ENCODE data around the gene TGDS.

- TF ChIP-seq, protein P1, sequence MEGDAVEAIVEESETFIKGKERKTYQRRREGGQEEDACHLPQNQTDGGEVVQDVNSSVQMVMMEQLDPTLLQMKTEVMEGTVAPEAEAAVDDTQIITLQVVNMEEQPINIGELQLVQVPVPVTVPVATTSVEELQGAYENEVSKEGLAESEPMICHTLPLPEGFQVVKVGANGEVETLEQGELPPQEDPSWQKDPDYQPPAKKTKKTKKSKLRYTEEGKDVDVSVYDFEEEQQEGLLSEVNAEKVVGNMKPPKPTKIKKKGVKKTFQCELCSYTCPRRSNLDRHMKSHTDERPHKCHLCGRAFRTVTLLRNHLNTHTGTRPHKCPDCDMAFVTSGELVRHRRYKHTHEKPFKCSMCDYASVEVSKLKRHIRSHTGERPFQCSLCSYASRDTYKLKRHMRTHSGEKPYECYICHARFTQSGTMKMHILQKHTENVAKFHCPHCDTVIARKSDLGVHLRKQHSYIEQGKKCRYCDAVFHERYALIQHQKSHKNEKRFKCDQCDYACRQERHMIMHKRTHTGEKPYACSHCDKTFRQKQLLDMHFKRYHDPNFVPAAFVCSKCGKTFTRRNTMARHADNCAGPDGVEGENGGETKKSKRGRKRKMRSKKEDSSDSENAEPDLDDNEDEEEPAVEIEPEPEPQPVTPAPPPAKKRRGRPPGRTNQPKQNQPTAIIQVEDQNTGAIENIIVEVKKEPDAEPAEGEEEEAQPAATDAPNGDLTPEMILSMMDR (conservative IDR thresholded peaks at IDR 0.05; ENCODE audit: low read length) = no peak
- TF ChIP-seq EZH2phosphoT487 (IDR thresholded peaks at IDR 0.05; ENCODE audit: borderline replicate concordance, low read depth, low read length) = no peak
These were observed 38.2 kb downstream of the TGDS start for GRCh38 chr13:94557684-94558235.

All from OCI-LY7 (cell line).